ENCODE results near the gene RECK. TPM values are rescaled to one million over a fixed set of nuclear protein-coding genes. Genes with fewer than 3 reads are reported as not detected.

The RECK gene
- total and polyA plus RNA-seq, 7 donors = 1.4 to 8.0 (median 2.0) TPM

DNA sequence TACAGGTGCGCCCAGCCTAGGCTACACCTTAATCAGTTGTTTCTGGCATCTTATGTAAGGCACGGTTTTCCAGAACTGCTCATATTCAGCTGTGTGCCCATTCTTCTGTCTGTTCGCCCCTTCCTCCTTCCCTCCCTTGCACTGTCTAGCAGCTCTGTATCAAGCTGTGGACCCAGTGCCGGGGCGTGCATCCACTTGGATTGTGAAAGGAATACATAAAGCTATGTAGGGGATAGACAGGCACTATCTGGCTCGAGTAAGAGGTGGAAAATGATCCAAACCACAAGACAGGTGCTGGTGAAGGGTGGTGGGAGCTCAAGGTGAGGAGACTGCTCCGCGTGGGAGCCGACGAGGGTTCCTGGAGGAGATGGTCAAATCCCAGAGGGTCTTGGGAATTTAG, 101.8 kb downstream of the RECK start:
- Histone ChIP-seq H3K36me3 (ENCODE audit: insufficient read depth in 1 of 2, low read depth in 1 of 2) (no peaks in the 10 kb centered on the region), H3K4me1 (peaks cover 8% of the 10 kb centered on the region), H3K27me3 (ENCODE audit: insufficient read depth in 3 of 3, low read length in 2 of 3) (peaks cover 0 to 34% (median 0%) of the 10 kb centered on the region in 3 donors), H3K4me3 (no peak overlapping the region), H3K9me3 (no peaks in the 10 kb centered on the region), H3K27ac (no peak overlapping the region)
- intact Hi-C loops (cut with DNase I) = loop anchor here in 1 of 2 donors (5.0 kb wide), 1 partner anchor 119 kb away; the partner anchor contains the start of gene GNE
- ATAC-seq = no peak
- TF ChIP-seq, protein P1, sequence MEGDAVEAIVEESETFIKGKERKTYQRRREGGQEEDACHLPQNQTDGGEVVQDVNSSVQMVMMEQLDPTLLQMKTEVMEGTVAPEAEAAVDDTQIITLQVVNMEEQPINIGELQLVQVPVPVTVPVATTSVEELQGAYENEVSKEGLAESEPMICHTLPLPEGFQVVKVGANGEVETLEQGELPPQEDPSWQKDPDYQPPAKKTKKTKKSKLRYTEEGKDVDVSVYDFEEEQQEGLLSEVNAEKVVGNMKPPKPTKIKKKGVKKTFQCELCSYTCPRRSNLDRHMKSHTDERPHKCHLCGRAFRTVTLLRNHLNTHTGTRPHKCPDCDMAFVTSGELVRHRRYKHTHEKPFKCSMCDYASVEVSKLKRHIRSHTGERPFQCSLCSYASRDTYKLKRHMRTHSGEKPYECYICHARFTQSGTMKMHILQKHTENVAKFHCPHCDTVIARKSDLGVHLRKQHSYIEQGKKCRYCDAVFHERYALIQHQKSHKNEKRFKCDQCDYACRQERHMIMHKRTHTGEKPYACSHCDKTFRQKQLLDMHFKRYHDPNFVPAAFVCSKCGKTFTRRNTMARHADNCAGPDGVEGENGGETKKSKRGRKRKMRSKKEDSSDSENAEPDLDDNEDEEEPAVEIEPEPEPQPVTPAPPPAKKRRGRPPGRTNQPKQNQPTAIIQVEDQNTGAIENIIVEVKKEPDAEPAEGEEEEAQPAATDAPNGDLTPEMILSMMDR (IDR thresholded peaks at IDR 0.05) = no peak
- no peak for DNase-seq
- 81 to 91% (median 85%) methylated on average over 10 of the region's 10 CpGs for WGBS, 3 donors

DNA sequence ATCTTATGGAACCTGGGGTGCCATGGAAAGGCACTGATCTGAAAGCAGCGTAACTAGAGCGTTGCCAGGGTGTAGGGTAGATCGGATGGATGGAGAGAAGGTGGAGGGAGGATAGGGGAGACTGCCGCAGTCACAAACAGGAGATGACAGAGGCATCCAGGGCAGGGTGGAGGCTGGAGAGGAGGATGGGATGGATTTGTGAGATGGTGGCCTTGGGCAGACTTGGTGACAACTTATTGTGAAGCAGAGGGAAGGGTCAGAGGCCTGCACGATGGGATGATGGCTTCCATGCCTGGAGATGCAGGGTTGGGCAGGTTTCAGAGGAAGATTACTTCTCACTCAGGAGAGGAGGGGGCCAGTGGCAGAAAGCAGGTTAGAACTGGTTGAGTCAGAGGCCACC, 102.2 kb downstream of the RECK start:
- peaks cover 8% of the 10 kb centered on the region for H3K4me1 ChIP-seq
- no peak overlapping the region for H3K4me3 ChIP-seq
- TF ChIP-seq, protein P1 (IDR thresholded peaks at IDR 0.05) = no peak
- no peaks in the 10 kb centered on the region for H3K9me3 ChIP-seq
- DNase-seq = no peak
- intact Hi-C loops (cut with DNase I) = loop anchor here in 1 of 2 donors (5.0 kb wide), 1 partner anchor 118 kb away; the partner anchor contains the start of gene GNE
- H3K36me3 ChIP-seq (ENCODE audit: insufficient read depth in 1 of 2, low read depth in 1 of 2) = no peaks in the 10 kb centered on the region
- H3K27me3 ChIP-seq (ENCODE audit: insufficient read depth in 3 of 3, low read length in 2 of 3) = peaks cover 0 to 34% (median 0%) of the 10 kb centered on the region in 3 donors
- WGBS, 3 donors = 87 to 88% (median 87%) methylated on average over 5 of the region's 5 CpGs
- no peak overlapping the region for H3K27ac ChIP-seq
- ATAC-seq = no peak

DNA sequence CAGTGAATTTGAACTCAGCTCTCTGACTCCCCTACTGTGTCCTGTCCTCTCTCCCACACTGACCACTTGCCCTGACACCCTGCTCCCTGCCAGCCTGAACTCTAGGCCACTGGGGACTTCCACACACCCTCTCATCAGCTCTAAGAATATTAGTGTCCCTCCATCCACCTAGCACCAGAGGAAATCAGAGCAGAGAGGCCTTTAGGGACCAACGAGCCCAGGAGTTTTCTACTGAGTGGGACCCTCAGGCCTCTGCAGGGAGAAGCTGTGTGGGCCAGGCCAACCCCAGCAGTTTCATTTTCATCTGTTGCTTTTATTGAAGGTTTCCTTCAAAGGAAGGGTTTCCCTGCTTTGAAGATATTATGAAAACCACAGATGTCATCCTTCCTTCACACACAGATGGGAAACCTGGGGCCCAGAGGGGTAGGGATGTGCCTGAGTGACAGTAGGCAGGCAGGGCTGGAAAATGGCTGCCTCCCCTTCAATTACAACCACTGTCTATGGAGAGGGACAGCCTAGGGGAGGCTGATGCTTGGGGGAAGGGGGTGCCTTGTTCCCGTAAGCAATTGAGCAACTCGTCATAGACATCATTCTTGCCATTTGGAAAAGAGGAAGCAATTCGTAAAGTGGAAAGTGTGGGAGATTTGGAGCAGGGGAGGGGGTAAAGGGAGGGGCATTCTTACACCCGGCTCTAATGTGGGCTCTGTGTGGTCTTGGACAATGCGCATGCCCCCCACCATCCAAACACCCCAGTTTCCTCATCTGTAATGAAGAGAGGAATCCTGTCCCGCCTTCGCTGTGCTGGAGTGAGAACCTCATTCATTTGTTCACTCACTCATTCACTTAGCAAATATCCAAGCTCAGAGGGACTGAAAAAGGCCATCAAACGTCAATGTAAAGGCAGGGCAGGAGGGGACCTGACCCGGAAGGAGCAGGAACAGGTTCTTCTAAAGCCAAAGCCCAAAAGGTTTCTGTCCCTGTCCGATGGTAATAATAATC, 103.7 kb downstream of the RECK start:
- H3K4me1 ChIP-seq = peaks cover 8% of the 10 kb centered on the region
- DNase-seq (no peak), ATAC-seq (no peak)
- peaks cover 0 to 30% (median 0%) of the 10 kb centered on the region in 3 donors for H3K27me3 ChIP-seq (ENCODE audit: insufficient read depth in 3 of 3, low read length in 2 of 3)
- TF ChIP-seq, protein P1 (IDR thresholded peaks at IDR 0.05) = no peak
- 71 to 85% (median 76%) methylated on average over 11 of the region's 11 CpGs for WGBS, 3 donors
- no peak overlapping the region for H3K4me3 ChIP-seq
- H3K9me3 ChIP-seq = no peaks in the 10 kb centered on the region
- no peak overlapping the region for H3K27ac ChIP-seq
- no peaks in the 10 kb centered on the region for H3K36me3 ChIP-seq (ENCODE audit: insufficient read depth in 1 of 2, low read depth in 1 of 2)
- intact Hi-C loops (cut with DNase I) = no loop called here

DNA sequence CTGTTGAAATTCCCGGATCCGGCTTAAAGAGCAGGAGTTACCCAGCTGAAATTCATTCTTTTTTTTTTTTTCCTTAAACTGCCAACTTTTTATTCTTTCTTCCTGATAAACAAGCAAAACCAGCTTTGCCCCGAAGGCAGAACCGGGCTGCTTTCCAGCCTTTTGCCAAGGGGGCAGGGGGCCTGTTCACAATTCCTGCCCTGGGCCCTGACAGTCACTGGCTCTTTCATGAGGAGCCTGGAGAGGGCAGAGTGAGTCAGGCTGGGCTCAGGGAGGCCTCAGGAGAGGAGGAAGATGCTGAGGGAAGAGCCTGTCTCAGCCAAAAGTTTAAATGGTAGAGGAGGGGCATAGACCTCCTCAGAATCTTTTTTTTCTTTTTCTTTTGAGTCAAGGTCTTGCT, 104.6 kb downstream of the RECK start:
- Histone ChIP-seq H3K27me3 (ENCODE audit: insufficient read depth in 3 of 3, low read length in 2 of 3) (peaks cover 0 to 23% (median 0%) of the 10 kb centered on the region in 3 donors), H3K36me3 (ENCODE audit: insufficient read depth in 1 of 2, low read depth in 1 of 2) (no peaks in the 10 kb centered on the region), H3K4me1 (peaks cover 8% of the 10 kb centered on the region), H3K4me3 (no peak overlapping the region), H3K9me3 (no peaks in the 10 kb centered on the region), H3K27ac (no peak overlapping the region)
- TF ChIP-seq, protein P1 (IDR thresholded peaks at IDR 0.05) = no peak
- DNase-seq (no peak), ATAC-seq (no peak)
- WGBS, 3 donors = 37 to 47% (median 42%) methylated on average over 4 of the region's 4 CpGs
- intact Hi-C loops (cut with DNase I) = no loop called here

Data from psoas muscle (tissue), 8 donors.